Right lobe of liver (tissue), 4 donors: ENCODE measurements around the gene SPAG7.

Source experiments
- CTCF ChIP-seq, 4 donors: fragments of 200-600 bp in 3 of 4; fragments of 450-650 bp in 1 of 4; IDR thresholded peaks; one replicate each; pipeline versions ENCODE4 v1.5.1 to v1.8.0; 2016 to 2022; ENCODE audit warnings: antibody characterized with exemption in 4 of 4, mild to moderate bottlenecking in 2 of 4
- POLR2A ChIP-seq: fragments of 450-650 bp; IDR thresholded peaks from one replicate; pipeline ENCODE4 v1.6.1; 2017; ENCODE audit warnings: antibody characterized with exemption, mild to moderate bottlenecking
- donor health status: DM: no; HTN: no; CAD: no.
- donor health status: DM: no; HTN: no; CAD: no.
- donor health status: DM: no; HTN: yes; CAD: no.

GRCh38 chr17:4982305-4982704 lies 14.7 kb upstream of the SPAG7 start:
- no peak for TF ChIP-seq CTCF (IDR thresholded peaks at IDR 0.05)
- no peak for TF ChIP-seq POLR2A
